ENCODE measurements around the gene WIPI1.

Gene WIPI1

GRCh38 chr17:68459037-68459639 is 1.8 kb upstream of the WIPI1 start:
- no peak for TF ChIP-seq ZFX (IDR thresholded peaks at IDR 0.05)
- no peak for TF ChIP-seq CTCF (conservative IDR thresholded peaks at IDR 0.05)
- H3K27ac ChIP-seq: no peak overlapping the region

DNA sequence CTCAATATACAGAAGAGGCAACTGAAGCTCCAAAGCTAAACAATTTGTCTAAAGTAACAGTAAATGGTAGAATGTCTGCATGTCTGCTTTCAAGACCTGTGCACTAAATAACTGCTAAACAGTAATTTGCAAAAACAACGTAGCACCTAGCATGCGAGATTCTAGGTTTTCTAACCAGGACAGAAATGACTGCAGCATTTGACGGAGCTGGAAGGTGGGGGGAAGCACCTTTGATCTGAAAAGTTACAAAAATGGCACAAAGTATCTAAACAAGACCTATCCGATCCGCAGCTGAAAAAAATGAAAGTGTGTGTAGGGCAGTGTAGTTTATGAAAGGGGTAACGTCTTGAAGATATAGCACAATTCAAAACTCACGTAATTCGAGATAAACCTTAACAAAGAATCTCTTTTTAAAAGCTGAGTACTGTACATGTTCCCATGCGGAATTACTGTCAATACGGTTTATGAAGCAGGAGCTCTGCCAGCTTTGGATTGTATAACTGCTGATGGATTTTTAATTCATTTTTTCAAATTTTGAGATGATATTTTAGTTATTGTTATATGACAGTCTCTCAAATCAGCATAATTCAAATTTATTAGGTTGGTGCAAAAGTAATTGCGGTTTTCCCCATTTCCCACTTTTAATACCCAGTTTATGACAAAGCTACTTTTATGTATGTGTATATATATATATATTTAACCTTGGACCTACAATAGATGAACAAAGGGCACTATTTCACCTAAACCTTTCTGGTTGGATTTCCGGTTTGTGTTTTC is 1.2 kb upstream of the WIPI1 start:
- TF ChIP-seq CTCF (conservative IDR thresholded peaks at IDR 0.05): no peak
- no peak for TF ChIP-seq ZFX (IDR thresholded peaks at IDR 0.05)
- H3K27ac ChIP-seq: no peak overlapping the region

- no peak for TF ChIP-seq ZFX (IDR thresholded peaks at IDR 0.05)
- TF ChIP-seq CTCF (conservative IDR thresholded peaks at IDR 0.05): no peak; the same call in 1 of the 2 replicates
- no peak overlapping the region; the same call in 1 of the 2 replicates for H3K27ac ChIP-seq
Observed at GRCh38 chr17:68457539-68458259, 403 bp upstream of the WIPI1 start.

GRCh38 chr17:68456339-68457167 is 743 bp downstream of the WIPI1 start:
- TF ChIP-seq ZFX (IDR thresholded peaks at IDR 0.05): no peak
- no peak for TF ChIP-seq CTCF (conservative IDR thresholded peaks at IDR 0.05)
- H3K27ac ChIP-seq: peak overlapping the region; percentile 71

- peak overlapping the region; percentile 71 for H3K27ac ChIP-seq
- TF ChIP-seq ZFX (IDR thresholded peaks at IDR 0.05) (no peak), CTCF (conservative IDR thresholded peaks at IDR 0.05) (no peak)
Observed at GRCh38 chr17:68455901-68456338, 1.4 kb downstream of the WIPI1 start.

DNA sequence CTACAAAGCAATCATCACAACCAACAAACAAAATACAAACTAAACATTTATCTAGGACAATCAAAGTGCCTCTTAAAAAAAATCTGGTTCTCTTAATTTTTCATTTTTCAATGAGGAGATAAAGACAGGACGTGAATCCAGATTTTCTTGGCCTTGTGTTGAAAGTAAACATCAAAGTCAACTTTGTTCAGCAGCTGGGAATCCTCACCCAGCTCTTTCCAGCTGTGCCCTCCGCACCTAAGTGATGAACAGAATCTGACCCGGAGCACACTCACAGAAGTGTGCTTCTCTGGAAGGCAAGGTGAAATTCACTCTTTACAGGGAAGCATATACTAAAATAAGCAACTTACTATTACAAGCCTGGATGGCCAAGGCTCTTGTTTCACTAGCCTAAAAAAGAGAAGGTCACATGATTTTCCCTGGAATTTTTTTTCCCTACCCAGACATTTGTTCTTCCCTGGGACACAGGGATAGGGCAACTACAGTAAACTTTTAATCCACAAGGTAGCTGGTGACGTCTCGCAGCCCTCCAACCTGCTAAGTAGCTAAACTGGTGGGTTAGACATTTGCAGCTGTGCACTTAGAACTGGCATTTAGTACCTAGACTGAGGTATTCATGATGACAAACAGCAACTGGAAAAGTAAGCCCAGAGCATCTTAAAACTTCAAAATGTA is 3.2 kb downstream of the WIPI1 start:
- no peak overlapping the region for H3K27ac ChIP-seq
- TF ChIP-seq CTCF (conservative IDR thresholded peaks at IDR 0.05) (no peak), ZFX (IDR thresholded peaks at IDR 0.05) (no peak)

All from C4-2B (cell line).